22Rv1 (cell line): ENCODE measurements around the gene GTF3C2.

ENCODE experiments used
- H3K27ac ChIP-seq: fragments of 450-650 bp; 2 replicates; pipeline ENCODE4 v1.5.1; 2017
- CTCF ChIP-seq: fragments of 450-650 bp; IDR thresholded peaks from 2 replicates; pipeline ENCODE4 v1.5.1; 2017; ENCODE audit warnings: mild to moderate bottlenecking
- ZFX ChIP-seq: fragments of 450-650 bp; IDR thresholded peaks from 2 replicates; pipeline ENCODE4 v1.6.1; 2017; ENCODE audit warnings: antibody characterized with exemption, borderline replicate concordance

The GTF3C2 gene

GRCh38 chr2:27316655-27317412 lies 39.7 kb downstream of the GTF3C2 start:
- H3K27ac ChIP-seq: no peak overlapping the region
- no peak for TF ChIP-seq ZFX
- no peak for TF ChIP-seq CTCF

- H3K27ac ChIP-seq: no peak overlapping the region
- TF ChIP-seq CTCF (no peak), ZFX (no peak)
These were observed 41.4 kb downstream of the GTF3C2 start for GRCh38 chr2:27315122-27315521.

- no peak overlapping the region for H3K27ac ChIP-seq
- TF ChIP-seq ZFX: no peak
- no peak for TF ChIP-seq CTCF
These were observed 41.9 kb downstream of the GTF3C2 start for GRCh38 chr2:27314709-27315108.

GRCh38 chr2:27313882-27314645 lies 42.5 kb downstream of the GTF3C2 start:
- no peak for TF ChIP-seq CTCF
- no peak for TF ChIP-seq ZFX
- no peak overlapping the region for H3K27ac ChIP-seq

- no peak overlapping the region for H3K27ac ChIP-seq
- TF ChIP-seq CTCF: no peak
- no peak for TF ChIP-seq ZFX
These were observed 44.4 kb downstream of the GTF3C2 start for GRCh38 chr2:27312152-27312551.

- no peak overlapping the region for H3K27ac ChIP-seq
- TF ChIP-seq CTCF: no peak
- no peak for TF ChIP-seq ZFX
These were observed 46.9 kb downstream of the GTF3C2 start for GRCh38 chr2:27309651-27310050.

- H3K27ac ChIP-seq: no peak within 1 kb of the TSS
- no peak for TF ChIP-seq ZFX
- TF ChIP-seq CTCF: no peak
These were observed 48.1 kb downstream of the GTF3C2 start, which contains the start of gene UCN for GRCh38 chr2:27308359-27308881. TSS of gene UCN (minus strand) at chr2:27308445. CDS start at chr2:27307895, 550 bp downstream.
